IPS DF 19.7 (cell line): Measurements from ENCODE around the gene TMEFF2.

Source experiments
- DNase-seq: peaks from one replicate; pipeline ENCODE4 v3.0.0-alpha.2; 2013; ENCODE audit warnings: low read depth, low spot score

The TMEFF2 gene

DNA sequence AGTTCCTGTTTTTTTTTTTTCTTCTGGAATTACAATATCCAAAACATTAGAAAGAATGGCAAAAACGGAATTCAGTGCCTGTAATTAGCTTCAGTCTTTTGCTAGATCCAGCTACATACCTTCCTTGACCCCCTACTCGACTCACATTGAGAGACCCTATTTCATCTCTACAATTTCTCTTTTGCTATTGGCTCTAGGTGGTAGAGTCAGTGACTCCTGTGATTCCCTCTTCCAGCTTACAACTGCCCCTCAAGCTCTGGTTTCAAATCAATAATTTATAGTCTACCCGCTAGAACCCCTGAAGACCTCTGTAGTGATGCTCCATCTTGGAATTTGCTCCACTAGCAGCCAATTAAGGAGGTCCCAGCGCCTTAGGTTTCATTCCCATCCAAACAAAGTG is 125.8 kb downstream of the TMEFF2 start:
- no peak for DNase-seq

DNA sequence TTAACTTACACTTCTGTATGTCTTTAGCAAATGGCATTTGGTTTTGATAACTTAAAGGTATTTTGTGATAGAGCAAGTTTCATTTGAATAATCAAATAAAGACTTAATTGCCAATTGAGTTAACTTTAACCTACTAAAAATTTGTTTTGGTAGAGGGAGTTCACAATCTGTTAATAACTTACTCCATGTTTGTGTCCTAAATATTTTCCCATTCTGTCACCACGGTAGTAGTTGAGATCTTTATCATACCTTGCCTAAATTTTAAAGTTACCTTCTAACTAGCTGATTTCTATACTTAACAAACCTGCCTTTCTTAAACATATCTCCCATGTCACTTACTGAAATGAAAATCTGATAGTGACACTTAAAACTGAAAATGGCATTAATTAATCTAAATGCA is 127.1 kb downstream of the TMEFF2 start:
- no peak for DNase-seq

DNA sequence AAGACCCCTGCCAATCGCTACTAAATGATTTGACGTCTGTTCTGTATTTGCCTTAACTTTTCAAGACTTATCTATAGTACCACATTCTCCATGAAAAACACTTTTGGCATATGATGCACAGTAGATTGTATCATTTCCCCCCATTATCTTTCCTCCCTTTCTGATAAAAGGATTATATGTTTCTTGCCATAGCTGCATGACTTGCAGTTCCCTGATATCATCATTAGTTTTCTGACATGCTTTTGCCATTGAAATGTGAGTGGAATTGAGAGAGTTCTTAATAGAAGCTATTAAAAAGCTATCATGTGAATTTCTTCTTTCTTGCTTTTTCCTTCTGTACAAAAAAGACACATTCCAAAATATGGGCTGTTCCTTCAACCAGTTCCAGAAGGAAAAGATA is 130.3 kb downstream of the TMEFF2 start:
- DNase-seq: no peak

DNA sequence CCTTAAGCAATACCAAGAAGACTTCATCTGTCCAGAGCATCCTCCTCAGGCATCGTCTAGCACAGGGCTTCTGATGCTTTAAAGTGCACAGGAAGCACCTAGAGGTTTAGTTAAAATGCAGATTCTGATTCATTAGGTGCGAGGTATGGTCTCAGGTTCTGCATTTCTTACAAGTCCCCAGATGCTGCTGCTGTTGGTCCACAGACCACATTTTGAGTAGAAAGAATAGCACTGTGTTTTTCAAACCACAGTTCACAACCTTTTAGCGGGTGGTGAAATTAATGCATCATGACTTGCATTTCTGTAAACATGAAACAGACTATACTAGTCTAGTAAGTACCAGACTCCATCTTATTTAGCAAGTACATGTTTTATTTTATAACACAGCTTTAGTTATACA is 134.6 kb downstream of the TMEFF2 start:
- no peak for DNase-seq

DNA sequence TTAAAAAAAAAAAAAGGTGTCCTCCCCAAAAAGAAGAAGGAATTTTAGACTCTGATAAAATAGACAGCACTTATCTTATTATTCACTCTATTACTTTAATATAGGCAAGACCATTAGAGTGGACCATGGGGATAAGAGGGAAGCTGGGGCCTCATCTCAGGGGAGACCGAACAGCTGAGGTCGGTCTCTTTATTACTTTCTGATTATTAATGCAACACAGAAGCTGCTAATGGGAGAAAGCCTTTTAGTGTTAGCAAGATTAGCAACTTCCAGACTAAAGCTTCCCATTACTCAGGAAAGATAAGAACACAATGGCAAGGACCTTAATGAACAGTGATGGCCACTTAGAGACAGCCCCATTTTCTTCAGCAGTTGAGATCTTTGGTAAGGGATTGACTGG is 135.5 kb downstream of the TMEFF2 start:
- DNase-seq: no peak

DNA sequence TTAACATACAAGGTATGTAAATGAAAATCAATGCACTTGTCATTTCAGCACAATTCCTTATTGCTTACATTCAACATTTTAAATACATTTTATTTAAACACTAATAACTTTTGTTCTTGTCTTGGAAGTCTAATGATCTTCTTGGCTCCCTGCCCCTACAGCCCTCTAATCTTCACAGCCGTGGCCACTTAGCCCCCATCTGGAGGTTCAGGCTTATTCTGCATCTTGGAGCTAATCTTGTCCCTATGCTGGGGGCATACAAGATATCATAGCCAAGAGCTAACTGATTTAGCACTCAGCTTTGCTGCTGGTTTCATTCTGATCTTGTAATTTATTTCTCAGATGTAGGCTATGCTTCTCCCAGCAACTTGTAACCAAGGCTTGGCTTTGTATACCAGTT is 140.8 kb downstream of the TMEFF2 start:
- no peak for DNase-seq

DNA sequence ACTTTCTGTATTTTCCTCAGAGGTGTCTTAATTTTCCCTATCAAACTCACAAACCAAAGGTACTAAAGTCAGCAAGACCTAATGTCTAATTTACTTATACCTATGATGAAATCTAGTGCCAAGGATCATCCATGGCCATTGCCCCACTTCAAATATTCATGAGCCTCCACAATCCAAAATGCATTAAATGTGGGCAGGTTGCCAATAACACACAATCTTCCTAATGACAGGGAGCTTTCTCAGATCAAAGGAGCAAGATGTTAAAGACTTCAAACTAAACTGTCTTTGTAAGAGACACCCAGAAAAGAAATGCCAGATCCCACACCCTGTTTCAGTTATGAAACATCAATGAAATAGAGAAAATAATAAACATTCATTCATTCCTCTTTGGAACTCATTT is 143.2 kb downstream of the TMEFF2 start:
- DNase-seq: no peak

DNA sequence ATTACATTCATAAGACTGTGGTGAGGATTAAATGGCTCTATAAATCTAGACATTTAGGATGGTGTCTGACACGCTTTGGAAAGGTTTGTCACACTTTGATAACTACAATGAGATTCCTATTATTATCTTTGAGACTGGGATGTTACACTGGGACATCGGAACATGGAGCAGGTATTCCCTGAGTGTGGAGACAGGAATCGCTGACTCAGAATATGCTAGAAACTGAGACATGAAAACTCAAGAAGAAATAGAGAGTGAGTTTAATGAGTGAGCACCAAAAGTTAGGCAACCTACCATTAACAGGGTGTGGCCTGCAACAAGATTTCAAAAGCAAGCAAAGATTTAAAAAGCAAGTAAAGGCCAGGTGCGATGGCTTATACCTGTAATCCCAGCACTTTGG is 145.4 kb downstream of the TMEFF2 start:
- no peak for DNase-seq

DNA sequence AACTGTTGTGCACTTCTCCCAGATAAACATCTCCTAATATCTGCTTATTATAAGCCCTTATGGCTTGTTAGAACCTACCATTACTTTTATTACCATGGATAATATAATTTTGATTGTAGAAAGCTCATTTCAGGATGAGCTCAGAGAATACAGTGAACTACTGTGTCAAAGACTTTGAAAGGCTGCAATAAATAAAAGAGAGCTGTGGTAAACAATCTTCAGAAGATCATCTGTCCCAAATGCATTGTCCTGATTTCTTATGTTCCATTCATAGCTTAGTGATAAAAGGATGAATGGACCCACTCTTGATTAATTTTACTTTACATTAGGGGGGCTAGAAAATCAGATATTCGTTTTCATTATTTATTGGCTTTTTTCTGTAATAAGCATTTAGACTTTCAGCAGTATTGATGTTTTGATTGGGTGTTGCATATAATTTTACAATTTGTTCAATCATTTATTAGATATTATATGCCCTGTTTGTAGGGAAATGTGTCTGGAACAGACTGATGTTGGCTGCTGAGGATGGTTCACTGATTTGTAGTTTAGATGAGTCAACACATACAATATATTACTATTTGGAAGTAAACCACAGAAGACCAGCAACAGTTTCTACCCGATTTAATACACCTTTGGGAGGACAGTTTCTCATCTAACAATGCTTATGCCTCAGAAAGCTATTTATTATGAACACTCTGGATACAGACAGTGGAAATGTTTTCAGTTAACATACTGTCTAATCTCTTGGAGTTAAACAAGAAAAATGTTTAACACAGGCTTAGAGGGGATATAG is 147.2 kb downstream of the TMEFF2 start:
- DNase-seq: no peak

DNA sequence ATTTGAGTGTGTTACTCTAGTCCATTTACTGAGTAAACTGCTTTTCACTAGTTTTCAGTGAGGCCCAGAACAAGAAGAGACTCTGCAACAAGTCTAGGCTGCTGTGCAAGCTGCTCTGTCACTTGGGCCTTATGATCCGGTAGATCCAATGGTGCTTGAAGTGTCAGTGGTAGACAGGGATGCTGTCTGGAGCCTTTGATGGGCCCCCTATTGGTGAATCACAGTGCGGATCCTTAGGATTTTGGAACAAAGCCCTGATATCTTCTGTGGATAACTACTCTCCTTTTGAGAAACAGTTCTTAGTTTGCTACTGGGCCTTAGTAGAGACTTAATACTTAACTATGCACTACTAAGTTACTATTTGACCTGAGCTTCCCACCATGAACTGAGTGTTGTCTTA is 150.2 kb downstream of the TMEFF2 start:
- DNase-seq: no peak

DNA sequence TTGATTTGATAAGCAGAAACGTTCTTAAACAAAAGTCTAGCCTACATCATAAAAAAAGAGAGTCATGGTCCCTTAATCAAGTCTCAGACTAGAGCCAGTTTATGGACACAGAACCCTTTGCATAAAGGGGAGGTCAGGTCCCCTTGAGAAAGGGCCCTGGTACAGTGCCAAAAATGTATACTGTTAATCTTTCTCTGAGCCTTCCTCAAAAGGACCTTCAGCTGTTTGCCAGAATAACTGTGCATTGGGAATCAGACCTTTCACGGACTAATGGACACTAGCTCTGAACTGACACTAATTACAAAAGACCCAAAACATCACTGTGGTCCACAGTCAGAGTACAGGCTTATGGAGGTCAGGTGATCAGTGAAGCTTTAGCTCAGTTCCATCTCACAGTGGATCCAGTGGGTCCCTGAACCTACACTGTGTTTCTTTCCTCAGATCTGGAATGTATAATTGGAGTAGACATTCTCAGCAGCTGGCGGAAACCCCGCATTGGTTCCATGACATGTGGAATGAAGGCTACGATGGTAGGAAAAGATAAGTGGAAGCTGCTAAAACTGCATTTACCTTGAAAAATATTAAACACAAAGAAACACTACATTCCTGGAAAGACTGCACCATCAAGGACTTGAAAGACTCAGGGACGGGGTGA is 151.4 kb downstream of the TMEFF2 start:
- DNase-seq: no peak

DNA sequence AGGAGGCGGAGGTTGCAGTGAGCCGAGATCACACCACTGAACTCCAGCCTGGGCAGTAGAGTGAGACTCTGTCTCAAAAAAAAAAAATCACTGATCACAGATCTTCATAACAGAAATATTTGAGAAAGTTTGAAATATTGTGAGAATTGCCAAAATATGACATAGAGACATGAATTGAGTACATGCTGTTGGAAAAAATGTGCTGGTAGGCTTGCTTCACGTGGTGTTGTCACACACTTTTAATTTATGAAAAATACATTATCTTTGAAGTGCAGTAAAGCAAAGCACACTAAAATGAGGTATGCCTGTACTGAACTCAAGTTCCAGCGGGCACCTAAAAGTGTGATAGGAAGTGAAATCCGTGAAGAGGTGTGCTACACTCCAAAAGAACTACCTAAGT is 152.6 kb downstream of the TMEFF2 start:
- DNase-seq: no peak

DNA sequence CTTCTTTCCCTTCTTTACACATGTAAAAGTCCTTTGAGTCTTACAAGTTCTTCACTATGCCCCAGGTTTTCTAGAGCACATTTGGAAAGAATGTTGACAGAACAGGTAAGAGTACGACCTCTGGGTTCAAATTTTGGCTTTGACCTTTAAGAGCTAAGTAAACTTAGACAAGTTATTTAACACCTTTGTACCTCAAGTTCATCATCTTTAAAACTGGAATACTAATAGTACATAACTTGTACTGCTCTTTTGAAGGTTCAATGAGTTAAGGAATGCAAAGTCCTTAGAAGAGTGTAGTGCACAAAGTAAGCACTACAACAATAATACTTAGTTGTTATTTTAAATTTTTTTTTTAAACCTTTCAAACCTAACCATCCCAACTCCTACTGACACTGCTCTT is 156.6 kb downstream of the TMEFF2 start:
- DNase-seq: no peak

DNA sequence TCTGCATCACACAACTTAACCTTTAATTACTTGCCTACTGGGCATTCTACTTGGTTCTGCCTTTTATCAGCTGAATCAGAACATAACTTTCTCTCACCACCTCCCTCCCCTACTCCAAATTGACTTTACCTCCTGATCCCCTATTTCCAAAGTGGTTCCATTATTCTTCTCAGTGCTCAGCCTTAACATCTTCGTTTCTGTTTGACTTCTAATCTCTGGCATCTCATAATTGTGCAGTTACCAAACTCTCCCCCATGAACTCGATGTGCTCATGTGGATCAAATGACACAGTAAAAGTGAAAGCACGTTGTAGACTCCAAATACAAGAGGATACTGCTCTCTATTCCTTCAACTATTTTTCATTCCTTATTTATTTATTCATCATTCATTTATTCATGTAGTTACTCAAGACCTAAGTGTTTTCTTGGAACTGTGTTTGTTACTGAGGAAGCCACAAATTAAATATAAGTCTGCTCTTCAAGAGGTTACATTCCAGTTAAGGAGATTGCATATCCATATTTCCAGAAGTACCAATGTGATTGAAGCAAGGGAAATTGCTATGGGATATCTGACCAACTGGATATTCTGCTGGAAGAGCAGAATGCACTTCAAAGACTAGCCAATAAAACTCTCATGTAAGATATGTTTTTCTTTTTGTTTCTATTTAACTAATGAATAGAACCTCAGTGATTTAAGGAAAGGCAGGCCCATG is 158.8 kb downstream of the TMEFF2 start:
- DNase-seq: no peak

DNA sequence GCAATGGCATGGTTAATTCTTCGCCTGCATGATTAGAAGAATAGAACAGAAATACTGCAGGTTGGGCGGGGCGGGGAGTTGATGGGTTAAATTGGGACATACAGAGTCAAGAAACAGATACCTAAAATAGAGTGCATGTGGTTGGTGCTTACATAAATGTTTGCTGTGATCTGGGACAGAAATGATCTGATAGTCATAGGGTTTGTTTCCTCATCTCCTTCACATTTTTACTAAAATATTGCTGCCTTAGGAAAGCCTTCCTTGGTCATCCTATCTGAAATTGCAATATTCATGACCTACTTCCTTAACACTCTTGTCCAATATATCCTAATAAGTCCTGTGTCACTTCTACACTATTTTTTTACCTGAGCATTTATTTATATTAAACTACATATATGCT is 163.9 kb downstream of the TMEFF2 start:
- no peak for DNase-seq

DNA sequence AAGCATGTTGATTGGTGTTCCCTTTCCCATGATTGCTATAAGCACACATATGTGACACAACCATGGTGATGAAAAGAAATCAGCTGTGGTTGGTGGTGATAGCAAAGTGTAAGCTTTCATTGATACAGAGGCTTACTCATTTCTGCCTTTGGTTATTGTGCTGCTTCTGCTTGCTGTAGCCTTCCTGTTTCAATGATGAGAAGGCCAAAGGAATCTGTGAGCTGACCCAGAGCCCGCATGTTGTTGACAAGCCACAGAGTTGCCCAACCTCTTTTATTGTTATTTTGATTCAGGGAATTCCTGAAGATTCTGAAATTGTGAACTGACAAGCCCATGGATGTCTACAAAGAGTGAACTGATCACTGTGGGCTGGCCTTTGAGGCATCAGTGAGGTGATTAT is 164.4 kb downstream of the TMEFF2 start:
- no peak for DNase-seq

DNA sequence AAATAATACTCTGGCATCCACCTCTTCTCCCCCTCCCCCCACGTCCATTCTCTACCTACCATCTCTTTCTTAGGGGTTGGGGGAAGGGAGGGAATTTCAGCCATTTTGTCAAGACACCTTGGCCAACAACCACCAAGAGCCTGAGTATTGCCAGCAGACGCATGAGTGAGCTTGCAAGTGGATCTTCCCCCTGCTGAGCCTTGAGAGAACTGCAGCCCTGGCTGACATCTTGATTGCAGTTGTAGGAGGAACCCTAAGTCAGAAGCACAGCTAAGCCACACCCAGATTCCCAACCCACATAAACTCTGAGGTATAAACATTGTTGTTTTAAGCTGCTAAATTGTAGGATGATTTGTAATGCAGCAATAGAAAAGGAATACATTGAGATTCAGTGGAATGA is 165.6 kb downstream of the TMEFF2 start:
- peak; percentile 64 for DNase-seq

DNA sequence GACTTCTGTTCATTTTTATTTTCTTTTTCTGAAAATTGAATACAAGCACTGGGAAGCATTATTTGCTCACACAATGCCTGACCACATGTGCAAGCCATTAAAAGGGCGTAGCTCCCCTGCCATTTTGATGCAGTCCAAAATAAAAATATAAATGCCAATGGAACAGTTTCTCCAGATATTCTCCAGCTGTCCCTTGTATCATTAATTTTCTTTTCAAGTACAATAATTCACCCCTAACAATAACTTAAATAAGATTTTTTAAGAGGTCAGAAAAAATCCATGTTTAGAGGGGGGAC is 168.0 kb downstream of the TMEFF2 start:
- no peak for DNase-seq

DNA sequence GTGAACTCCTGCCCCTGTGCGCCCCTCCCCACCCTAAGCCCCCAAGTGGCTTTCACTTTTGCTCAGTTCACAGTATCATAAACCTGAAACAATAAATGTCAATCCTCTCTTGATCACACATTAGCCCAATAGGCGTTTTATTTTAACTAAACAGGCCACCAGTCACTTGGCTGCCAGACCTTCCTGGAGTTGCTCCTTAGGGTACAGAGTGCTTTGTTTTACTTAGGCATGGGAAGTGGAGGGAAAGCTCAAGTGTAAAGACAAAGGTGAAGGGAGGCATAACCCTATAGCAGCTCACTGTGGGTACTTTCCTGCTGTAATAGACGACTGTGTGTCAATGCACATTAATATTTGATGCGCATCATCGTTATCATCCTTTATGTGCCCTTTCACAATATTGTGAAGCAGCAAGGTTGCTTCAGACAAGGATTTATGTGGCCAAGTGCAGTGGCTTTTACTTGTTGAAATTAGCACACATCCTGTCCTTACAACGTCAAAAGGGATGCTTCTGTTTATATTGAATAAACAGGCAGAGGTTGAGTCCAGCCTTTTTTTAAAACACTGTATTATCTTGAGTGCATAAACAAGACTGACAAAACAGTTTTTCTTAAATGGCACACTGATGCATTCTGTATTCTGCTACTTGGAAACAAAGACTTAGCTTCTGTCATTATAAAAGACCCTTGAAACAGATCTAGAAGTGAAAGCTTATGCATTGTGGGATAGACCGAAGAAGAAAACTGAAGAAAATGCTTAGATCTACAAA is 168.5 kb downstream of the TMEFF2 start:
- no peak for DNase-seq

DNA sequence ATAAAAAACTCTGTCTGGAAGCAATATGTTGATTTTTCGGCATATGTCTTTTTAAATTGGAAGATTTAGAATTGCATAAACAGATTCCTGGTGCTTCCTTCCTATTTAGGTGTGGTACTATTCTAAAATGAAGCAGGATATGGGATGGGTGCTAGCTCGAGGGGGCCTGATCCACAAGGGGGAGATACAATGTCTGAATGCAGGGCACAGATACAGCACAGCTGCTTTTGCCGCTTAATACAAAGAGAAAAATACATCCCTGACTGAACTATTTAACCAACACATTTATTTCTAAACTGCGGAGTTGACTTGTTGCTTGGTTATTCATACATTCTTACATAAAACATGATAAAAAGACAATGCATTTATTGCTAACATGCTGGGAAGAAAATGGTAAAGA is 169.1 kb downstream of the TMEFF2 start:
- DNase-seq: no peak

DNA sequence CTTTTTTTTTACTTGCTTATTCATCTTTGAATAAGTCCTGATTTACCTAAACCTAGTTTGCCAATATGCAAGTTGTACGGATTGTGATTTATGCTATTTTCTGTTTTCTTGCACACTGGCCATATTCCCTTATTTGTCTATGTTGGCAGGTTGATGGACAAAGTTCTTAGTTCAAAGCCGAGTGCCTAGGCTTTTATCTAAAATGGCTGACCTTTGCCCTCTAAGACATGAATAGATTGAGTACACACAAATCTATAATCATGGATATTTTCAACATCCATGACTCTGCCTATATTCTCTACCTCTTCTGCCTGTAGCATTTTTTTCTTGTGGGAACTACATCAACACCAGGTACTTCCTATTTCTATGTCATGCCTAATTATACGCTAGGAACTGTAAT is 171.7 kb downstream of the TMEFF2 start:
- no peak for DNase-seq

DNA sequence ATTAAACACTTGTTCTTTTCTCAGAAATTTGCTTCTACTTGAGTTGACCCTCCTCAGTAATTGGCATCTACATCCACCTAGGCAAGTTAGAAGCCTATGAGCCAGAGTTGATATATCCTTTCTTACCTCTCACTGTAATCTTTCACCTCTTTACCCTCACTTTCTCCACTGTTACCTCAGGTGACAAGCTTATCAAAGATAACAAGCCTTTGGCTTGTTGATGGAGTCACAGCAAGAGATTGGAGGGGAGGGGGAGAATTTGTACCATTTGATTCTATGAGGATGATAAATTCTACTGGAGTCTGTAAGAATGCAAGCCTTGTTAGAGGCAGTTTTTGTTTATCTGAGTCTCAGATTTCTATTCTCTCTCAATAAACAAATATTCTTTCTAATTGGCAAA is 176.9 kb downstream of the TMEFF2 start:
- DNase-seq: no peak
